Stimulated activated CD8-positive, alpha-beta memory T cell treated with anti-CD3 and anti-CD28 coated beads, Interleukin-15, amount 100 ng/mL, for 4 hours (primary cell): ENCODE data around the gene WHRN.

Experiments
- DNase-seq, 2 donors: peaks; one replicate each; pipeline ENCODE4 v3.0.0-alpha.2; 2020; ENCODE audit warnings: low read depth in 2 of 2

Gene WHRN

DNA sequence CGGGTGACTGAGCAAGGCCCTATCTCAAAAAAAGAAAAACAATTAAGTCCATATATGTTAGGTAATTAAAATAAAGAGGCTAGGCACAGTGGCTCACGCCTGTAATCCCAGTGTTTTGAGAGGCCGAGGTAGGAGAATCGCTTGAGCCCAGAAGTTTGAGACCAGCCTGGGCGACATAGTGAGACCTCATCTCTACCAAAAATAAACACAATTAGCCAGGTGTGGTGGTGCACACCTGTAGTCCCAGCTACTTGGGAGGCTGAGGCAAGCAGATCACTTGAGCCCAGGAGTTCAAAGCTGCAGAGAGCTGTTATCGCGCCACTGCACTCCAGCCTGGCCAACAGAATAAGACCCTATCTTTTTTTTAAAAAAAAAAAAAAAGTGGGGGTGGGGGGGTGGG lies 12.3 kb downstream of the WHRN start:
- no peak for DNase-seq

DNA sequence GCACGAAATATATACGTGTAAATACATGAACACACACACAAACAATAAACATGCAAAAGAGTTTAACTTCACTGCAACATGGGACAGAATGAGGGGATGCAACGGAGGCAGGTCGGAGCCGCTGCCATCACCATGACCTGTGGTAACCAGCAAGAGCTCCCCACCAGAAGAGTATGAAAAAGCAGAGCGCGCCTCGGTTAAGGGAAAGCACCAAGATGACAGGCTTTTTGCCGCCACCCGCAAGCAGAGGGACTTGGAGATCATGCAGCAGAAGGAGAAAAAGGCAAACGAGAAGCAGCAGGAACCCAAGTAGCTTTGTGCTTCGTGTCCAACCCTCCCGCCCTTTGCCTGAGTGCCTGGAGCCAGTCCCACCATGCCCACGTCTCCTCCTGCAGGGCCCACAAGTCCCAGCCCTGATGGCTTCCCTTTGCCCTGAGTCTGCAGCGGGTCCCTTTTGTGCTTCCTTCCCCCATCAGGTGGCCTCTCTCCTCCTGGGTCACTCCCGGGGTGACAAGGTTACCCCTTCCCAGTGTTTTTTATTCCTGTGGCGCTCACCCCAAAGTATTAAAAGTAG lies 13.8 kb downstream of the WHRN start:
- no peak for DNase-seq

DNA sequence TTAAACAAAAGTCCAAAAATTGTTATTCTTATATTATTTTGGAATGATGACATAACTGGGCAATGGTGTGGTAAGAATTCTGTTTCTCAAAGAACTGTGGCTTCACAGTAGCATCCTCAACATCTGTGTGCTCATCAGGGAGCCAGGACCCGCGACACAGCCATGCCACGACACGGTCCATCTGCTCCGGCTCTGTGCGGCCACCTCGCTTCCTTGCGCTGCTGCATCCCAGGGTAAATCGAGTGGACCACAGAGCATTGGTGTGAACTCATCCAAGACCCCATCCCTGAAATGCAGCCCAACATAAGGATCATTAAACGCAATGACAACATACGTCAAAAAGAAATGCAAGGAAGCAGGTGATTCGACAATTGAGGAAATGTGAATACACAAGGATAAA lies 15.3 kb downstream of the WHRN start:
- no peak for DNase-seq

DNA sequence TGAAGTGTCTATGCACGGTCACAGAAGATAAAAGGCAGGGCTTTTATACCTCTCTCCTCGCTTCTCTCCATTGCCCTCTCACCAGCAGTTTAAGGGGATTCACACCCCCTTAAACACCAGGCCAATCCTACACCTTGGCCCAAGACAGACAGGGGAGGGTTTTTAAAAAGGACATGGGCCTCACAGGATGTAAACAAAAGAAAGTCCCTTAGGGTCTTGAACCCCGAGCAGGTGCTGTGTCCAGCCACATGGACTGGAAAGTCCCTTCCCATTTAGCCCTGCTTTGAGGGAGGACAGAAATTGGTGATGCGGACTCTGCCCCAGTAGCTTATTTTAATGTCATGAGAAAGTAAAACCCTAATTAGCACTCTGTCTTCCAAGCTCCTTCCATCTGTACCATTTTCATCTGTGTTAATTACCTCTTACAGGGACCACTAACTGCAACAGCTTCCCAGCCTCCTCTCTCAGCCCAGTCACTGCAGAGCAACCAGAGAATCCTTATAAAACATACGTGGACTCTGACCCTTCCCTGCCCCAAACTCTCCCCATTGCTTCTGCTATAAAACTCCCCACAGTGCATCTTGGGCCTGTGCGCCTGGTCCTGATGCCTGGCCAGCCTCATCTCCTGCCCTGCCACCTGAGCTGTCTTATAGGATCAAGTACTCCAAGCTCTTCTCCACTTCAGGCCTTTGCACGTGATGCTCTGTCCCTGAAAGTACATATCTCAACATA lies 16.7 kb downstream of the WHRN start:
- DNase-seq: no peak

DNA sequence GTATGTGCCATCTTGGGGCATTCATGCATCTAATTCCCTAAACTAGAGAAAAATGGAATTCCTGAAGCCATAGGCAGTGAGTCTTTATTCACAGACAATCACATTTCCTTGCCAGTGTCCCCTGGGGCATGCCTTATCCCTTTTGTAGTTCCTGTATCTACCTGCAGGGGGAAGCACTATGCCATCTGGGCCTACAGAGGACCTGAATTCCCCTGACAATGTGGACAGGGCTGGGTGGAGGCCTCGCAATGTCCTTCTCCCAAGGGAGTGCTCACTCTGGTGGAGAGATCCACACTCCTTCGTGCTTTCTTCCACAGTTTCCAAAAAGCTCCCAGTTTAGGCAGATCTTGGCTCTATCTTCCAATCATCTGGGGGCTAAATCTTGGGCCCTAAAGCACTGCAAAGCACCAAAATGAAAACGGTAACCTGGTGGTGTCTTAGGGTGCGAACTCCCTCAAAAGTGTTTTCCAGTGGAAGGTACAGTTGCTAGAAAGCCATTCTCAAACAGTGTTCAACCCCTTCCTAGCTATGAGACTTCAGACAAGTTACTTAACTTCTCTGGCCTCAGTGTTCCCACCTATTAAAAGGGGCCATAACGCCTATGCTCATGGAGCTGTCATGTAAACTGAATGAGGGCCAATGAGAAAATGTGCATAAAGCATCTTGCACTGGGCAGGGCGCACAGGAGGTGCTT lies 17.5 kb downstream of the WHRN start:
- DNase-seq: peak; percentile 16 to 21

DNA sequence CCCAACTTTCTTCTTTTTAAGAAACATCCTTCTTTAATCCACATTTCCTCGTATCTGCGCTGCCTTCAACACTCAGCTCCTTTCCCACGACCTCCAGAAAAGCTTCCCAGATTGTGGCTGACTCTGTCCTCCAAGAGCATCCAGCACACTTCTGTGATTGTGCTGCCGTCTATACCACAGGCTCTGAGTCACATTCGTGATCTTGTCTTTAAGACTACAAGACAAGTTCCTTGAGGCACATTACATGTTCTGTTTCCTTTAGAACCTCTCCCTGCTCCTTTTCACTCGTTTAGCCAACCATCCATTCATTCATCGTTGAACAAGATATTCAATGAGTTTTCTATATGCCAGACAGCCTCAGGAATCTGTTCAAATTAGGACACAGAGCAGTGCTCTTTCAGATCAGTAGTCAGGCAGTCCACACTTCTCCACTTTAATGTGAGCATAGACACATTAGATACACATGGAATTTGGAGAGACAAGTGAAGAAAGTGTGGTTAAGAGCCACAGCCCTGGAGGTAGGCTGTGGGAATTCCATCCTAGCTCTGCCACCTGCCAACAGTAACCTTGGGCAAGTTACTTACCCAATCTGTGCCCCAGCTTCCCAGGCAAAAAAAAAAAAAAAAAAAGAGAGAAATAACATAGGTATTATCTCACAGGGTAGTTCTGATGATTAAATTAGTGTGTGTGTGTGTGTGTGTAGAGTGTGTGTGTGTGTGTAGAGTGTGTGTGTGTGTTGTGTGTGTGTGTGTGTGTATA lies 18.9 kb downstream of the WHRN start:
- no peak for DNase-seq

DNA sequence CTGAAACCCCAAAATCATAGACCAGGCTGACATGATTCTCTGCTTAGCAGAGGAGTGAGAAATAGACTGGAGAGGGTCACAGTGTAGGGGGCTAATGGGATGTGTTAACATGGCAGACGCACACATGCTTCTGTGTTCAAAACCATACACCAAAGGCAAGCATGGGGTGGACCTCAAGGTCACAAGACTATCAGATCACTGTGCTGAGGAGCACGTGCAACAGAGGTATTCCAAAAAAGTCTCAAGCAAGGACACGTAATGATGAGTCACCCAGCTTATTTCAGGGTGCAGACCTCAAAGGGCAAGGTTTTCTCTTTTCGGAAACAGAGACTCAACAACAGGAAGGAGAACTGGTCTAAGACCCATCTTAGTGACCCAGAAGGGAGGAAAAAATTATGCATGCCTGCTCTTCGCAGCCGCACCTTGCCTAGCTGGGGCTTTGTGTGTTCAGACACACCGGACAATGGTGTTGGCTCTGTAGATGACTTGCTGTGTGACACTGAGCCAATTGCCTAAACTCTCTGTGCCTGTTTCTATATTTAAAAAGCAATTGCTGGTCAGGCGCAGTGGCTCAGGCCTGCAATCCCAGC lies 20.3 kb downstream of the WHRN start:
- peak in 1 of 2 donors; percentile 10 for DNase-seq

DNA sequence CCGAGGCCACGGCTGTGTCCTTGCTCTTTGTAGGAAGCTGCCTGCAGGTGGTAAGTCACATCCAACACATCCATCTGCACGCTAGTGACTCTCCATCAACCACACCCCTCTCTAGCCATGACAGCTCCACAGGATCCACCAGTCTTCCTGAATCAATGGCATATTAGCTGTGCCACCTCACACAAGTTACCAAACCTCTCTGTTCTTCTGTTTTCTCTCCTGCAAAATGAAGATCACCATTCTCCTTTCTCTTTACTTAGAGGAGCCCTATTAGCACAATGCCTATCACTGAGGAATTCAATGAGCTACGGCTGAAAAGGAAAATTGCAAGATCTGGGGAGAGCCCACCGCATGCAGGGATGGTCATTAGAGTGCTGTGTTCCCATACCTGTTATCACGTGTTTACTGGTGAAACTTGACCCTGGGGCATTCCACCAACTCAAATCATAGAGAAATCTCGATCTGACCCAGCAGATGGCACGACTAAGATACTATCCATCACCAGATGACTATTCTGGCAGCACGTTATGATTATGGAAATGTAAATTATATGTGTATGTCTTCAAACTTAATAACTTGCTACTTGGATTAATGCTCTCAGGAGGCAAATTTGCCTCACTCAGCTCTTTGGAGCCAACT lies 20.9 kb downstream of the WHRN start:
- no peak for DNase-seq

DNA sequence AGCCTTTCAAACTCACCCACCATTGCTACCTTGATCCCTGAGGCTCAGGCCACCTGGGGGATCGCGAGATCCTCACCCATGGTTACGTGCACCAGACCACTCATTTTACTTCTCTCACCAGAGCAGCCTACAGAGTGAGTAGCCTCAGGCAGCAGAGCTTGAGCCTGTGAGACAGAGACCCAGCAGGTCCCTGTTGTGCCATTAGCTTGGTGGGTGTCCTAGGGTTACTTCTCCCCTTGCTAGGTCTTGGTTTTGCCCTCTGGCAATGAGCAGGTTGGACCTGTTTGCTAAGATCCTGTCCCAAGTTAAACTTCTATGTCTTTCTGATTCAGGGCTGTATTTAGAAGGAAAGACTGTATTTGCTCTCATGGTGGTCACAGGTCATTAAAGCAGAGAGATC lies 21.8 kb downstream of the WHRN start:
- no peak for DNase-seq

DNA sequence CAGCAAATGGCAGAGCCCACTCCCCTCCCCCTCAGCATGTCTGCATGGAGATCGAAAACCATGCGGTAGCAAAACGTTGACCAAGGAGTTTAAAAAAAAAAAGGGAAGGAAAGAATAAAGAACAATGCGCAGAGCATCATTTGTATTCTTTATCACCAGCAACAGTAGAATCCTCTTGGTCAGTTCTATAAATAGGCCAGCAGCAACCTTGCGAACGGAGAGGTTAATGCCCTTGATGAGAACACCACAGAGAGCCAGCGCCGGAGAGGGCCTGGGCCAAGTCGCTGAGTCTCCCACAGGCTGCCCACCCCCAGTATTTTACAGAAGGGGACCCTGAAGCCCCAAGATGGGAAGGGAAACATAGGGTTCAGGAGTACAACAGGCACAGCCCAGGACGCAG lies 22.7 kb downstream of the WHRN start:
- DNase-seq: no peak

DNA sequence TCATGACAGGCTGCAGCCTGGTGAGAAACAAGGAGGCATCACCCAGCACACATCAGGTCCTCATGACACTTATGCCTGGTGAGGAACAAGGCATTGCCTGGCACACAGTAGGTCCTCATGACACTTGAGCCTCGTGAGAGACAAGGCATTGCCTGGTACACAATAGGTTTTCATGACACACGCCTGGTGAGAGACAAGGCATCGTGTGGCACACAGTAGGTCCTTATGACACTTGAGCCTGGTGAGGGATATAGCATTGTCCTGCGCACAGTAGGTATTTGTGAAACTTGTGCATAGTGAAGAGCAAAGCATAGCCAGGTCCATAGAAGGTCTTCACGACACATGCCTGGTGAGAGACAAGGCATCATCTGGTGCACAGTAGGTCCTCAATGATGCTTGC lies 23.5 kb downstream of the WHRN start:
- no peak for DNase-seq

DNA sequence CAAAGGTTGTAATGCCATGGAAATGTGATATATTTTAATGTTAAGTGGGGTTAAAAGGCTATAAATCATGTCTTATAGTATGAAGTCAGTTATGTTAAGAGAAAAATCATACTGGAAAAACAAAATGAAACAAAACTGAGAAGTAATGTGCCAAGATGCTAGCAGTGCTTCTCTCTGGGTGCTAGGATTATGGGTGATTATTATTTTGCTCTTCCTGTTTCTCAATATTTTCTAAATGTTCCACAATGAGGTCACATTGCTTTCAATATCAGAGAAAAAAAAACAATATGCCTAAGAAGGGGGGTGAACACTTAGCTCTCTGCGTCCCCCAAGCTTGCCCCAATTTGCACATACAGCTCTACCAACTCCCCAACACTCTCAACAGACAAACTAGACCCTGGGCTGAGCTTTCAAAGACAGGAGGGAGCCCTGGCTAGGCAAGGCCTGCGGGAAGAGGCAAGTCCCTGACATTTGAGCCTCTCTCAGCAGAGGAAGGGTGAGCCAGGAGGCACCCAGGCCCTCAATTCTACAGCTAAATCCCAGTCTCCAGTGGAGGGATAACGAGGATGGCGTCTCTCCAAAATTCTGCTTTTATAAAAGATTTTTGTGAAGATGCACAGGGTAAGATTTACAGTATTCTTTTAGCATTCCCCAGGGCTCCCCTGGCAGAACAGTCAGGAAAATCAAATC lies 24.4 kb downstream of the WHRN start:
- no peak for DNase-seq

DNA sequence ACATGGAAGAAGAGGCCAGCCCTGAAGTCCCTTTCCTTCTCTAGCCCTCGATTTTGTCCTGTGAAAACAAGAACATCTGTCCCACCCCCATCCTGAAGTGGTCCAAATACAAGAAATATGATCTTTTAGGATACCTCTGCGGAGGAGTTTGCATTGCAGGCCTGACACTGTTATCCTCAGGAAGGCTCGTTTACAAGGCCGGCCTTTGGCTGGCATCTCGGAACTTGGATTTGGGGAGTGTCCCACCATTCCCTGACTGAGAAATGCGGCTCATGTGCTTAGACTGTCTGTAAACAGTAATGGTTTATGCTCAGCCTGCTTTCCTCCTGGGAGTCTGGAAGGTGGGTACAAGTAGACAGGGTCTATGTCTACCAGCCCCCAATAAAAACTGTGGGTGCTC lies 26.4 kb downstream of the WHRN start:
- DNase-seq: no peak

DNA sequence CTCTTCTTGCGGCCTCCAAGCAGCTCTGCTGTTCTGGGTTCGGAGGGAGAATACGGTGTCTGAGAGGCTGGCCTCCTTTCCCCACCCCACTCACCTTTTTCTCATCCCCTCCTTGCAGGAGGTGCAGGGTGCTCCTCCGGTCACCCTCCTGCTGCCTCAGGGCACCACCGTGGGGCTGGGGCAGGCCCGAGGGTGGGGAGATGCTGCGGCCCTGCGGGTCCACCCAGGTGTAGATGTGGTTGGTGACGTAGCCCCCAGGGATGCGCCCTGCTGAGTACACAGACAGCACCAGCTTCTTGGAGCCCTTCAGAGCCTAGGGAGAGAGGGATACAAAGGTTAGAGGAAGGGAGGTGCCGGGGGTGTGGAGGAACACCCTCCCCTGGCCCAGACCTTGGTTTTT lies 26.8 kb downstream of the WHRN start:
- no peak for DNase-seq

DNA sequence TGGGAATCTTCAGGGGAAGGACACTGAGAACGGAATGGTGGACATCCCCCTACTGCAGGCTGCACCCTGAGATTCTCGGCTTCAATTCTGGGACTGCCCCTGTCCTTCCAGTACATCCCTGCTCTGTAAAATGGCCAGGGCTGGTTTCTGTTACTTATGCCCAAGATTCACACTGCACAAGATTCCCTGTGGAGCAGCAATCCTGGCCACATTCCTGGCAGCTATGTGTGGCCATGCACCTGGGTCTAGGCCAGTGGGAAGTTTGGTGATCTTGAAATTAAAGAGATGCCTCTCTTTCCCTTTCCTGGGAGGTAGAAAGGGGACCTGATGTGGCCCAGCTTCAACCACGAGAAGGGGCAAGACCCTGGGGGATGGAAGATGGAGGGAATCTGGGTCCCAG lies 27.6 kb downstream of the WHRN start:
- DNase-seq: no peak

DNA sequence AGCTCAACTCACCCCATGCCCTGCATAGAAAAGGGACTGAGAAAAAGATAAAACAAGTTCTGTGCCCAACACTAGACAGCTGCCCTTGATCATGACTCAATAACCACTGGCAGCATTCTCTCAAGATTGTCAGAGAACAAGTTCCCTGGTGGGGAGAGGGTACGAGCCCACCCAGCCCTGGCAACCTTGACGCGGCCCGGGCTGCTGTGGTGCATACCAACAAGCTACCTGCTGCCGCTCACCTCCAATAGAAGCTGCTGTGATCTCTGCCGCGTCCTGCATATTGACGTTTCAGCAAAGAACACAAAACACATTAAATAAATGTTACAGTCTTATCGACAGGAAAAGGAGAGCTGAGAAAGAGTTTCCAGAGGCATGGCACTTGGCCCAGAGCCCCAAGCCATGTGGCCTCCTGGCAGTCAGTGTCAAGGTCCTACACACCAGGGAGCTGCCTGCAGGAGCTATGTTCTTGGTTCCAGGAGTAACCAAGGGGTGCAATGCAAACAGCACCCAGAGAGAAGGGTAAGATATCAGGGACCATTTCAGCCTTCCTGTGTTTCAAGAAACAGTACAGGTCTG lies 28.3 kb downstream of the WHRN start:
- DNase-seq: no peak

DNA sequence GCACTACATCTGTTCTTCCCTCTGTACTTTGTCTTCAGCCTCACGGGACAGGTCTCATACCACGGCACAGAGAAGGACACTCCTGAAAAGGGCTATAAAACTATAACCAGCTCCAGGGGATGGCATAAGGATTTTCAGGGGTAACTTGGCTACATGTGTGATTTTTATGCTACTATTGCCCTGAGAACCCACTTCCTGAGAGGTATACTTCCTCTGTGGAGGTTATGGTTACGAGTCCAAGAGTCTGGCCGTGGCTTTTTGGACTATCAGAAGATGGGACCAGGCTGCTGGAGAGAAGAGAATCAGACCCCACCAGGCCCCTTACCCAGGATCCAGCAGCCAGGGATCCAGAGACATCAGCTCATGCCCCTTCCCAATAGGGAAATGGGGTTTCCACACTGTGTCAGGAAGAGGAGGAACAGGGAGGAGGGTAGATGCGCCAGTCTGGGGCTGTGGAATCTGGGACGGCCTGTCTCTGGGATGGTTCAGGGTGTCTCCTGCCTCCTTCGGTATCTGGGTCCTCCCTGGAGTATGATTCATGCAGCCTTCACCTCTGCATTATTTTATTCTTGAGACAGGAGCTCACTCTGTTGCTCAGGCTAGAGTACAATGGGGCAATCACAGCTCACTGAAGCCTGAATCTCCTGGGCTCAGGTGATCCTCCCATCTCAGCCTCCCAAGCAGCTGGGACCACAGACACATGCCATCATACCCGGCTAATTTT lies 29.7 kb downstream of the WHRN start:
- DNase-seq: no peak

DNA sequence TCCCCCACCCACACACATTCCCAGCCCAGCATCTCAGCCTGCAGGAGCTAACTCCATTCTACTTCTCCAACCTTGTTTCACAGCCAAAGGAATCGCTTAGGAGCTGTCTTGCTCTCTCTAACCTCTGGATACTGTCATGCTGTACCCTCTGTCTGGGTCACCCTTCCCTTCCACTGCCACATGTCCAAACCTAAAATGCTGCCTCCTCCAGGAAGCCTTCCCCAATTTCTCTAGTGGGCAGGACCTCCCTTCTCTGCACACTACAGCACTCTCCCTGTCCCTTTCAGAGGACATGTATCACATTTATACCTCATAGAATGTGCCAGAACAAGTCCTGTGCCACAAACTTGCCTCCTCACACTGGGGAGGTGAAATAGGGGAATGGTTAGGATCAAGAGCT lies 30.8 kb downstream of the WHRN start:
- DNase-seq: no peak

DNA sequence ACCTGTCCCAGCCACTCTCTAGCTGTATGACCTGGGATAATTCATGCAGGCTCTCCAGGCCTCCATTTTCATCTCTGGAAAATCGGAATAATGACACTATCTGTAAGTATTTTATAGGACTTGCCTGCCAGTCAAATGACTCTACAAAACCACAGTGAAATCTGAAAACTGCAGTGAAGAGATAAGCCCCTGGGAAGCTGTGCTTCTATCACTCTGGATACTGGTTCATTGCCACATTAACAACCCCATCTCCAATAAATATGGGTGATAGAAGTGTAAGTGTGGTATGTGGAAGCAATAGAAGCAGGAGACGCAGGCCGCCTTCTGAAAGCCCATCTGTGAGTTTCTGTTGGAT lies 31.8 kb downstream of the WHRN start:
- DNase-seq: no peak

DNA sequence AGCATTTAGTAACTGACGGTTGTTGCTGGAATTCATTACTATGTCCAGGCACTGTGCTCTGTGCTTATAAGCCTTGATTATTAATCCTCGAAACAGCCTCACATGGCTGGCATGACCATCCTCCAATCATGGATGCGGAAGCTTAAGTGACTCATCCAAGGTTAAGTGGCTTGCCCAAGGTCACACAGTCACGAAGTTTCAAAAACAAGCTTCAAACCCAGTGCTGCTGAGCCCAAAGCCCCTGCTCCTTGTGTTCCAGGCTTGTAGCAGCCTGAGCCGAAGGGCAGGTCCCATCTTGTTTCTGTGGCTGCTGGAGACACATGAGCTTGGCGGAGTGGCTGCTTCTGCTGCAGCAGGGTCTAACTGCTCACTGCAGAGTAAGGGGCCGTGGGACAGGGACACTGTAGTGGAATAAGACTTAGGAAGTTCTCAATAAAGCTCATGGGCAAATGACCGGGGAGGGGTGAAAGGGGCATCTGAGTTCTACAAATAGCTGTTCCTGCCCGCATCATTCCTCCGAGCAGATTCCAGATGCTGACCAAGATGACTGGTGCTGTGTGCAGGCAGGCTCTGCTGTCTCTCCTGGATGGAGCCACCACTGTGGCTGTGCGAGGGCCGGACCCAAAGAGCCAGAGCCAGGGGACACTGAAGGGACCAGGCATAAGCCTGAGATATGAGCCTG lies 32.4 kb downstream of the WHRN start:
- no peak for DNase-seq
